ENCODE data around the gene FXYD4.

DNA sequence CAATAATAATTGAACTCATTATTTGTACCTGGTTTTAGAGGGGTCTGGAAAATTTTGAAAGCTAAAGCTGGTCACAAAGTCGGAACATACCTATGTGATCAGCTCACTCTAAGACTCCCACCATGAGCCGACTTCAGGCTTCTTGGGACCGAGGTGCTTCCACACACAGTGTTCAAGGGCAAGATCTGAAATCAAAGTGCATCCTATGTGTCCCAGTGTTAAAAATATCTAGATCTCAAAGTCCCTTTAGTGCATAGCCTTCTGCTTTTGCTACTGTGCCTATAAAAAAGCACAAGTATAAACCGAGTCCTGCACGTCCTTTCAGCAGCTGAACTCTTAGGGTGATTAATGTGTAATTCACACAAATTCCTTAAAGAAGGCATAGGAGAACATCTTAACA lies 43.5 kb upstream of the FXYD4 start:
- TF ChIP-seq EZH2 (IDR thresholded peaks at IDR 0.05; ENCODE audit: borderline replicate concordance, low read length): no peak
- TF ChIP-seq, protein P1, sequence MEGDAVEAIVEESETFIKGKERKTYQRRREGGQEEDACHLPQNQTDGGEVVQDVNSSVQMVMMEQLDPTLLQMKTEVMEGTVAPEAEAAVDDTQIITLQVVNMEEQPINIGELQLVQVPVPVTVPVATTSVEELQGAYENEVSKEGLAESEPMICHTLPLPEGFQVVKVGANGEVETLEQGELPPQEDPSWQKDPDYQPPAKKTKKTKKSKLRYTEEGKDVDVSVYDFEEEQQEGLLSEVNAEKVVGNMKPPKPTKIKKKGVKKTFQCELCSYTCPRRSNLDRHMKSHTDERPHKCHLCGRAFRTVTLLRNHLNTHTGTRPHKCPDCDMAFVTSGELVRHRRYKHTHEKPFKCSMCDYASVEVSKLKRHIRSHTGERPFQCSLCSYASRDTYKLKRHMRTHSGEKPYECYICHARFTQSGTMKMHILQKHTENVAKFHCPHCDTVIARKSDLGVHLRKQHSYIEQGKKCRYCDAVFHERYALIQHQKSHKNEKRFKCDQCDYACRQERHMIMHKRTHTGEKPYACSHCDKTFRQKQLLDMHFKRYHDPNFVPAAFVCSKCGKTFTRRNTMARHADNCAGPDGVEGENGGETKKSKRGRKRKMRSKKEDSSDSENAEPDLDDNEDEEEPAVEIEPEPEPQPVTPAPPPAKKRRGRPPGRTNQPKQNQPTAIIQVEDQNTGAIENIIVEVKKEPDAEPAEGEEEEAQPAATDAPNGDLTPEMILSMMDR (conservative IDR thresholded peaks at IDR 0.05 in 1 of 2, IDR thresholded peaks at IDR 0.05 in 1 of 2; ENCODE audit: extremely low read depth in 1 of 2, insufficient read depth in 1 of 2, low read depth in 1 of 2, low read length in 2 of 2): no peak

Measured in mammary epithelial cell (primary cell).